Skeletal muscle satellite cell (primary cell): ENCODE measurements around the gene HSD11B2.
A peak's percentile ranks its signal among the peaks of the same experiment; 100 is the strongest.

Experiments used
- H3K27me3 ChIP-seq: 2 replicates; pipeline ENCODE4 v1.7.0; 2013; ENCODE audit warnings: low read length; ENCODE audit not compliant: control insufficient read depth, insufficient read depth
- H3K36me3 ChIP-seq: 2 replicates; pipeline ENCODE4 v1.7.0; 2013; ENCODE audit warnings: mild to moderate bottlenecking, control low read depth, low read length; ENCODE audit not compliant: insufficient read depth
- H3K4me1 ChIP-seq: 2 replicates; pipeline ENCODE4 v1.7.0; 2013; ENCODE audit warnings: low read length; ENCODE audit not compliant: control insufficient read depth, insufficient read depth
- H3K4me2 ChIP-seq: 2 replicates; pipeline ENCODE4 v1.7.0; 2013; ENCODE audit warnings: mild to moderate bottlenecking, low read length
- H3K4me3 ChIP-seq: 2 replicates; pipeline ENCODE4 v1.7.0; 2013; ENCODE audit warnings: low read length
- H3K9ac ChIP-seq: 2 replicates; pipeline ENCODE4 v1.7.0; 2013; ENCODE audit warnings: mild to moderate bottlenecking, low read depth, low read length, moderate library complexity
- H3K9me3 ChIP-seq: replicated peaks from 2 replicates; pipeline ENCODE4 v1.7.0; 2013; ENCODE audit warnings: mild to moderate bottlenecking, control low read depth, low read length

HSD11B2 gene

DNA sequence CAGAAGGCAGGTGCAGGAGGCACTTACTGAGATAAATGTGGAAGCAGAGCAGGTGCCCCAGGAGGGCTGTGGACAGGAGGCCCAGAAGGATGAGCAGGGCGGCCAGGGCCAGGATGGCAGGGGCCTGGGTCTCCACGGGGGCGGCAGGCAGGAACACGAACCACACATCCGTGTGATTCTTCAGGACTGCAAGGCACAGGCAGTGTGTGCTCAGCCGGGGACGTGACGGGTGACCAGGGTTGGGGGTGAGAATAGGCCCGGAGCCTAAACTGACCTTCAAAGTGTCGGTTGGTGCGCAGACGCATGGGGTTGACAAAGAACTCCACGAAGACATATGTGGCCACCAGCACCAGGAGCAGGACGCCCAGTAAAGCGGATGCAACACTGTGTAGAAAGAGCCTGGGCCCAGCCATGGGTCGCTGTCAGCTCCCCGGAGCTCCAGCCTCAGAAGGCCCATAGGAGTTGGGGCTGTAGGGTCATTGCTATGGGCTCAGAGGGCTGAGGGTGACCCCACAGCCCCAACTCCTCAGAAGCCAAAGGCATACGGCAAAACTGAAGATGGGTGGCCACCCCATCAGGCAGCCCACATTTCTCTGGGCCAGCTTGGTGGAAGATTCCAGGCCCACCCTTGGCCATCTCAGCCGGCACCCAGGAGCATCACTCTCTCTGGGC lies 32.2 kb upstream of the HSD11B2 start:
- Histone ChIP-seq H3K4me3 (no peak overlapping the region), H3K9me3 (no peaks in the 10 kb centered on the region), H3K9ac (no peak overlapping the region), H3K27me3 (no peaks in the 10 kb centered on the region), H3K36me3 (no peaks in the 10 kb centered on the region), H3K4me2 (no peak overlapping the region), H3K4me1 (peaks cover 33% of the 10 kb centered on the region)

DNA sequence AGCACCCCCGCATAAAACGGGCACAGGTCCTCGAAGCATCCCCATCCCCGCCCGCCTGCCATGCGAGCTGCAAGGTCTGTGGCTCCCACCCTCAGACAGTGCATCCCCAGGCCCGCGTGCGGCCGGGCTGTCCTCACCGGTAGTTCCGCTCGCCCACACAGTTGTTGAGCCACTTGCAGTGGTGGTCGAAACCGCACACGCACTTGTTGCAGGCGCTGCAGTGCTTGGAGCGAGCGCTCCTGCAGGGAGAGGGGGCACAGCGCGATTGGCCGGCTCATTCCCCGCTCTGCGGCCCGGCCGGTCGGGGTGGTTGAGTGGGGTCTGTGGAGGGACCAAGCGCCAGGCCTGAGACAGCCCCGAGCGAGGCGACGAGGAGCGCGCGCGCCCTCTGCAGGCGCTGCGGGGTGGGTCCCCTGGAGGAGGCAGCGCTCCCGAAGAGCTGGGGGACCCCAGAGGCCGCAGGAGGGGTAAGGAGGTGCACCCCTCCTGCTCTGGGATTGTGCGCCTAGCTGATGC lies 31.6 kb upstream of the HSD11B2 start:
- Histone ChIP-seq H3K9ac (no peak overlapping the region), H3K4me2 (no peak overlapping the region), H3K27me3 (no peaks in the 10 kb centered on the region), H3K36me3 (no peaks in the 10 kb centered on the region), H3K9me3 (no peaks in the 10 kb centered on the region), H3K4me3 (no peak overlapping the region), H3K4me1 (peaks cover 30% of the 10 kb centered on the region)

GRCh38 chr16:67399749-67400704 lies 30.9 kb upstream of the HSD11B2 start:
- H3K27me3 ChIP-seq, result no peaks in the 10 kb centered on the region
- no peaks in the 10 kb centered on the region for H3K9me3 ChIP-seq
- H3K36me3 ChIP-seq, result no peaks in the 10 kb centered on the region
- no peak overlapping the region for H3K4me3 ChIP-seq
- H3K4me2 ChIP-seq, result no peak overlapping the region
- no peak overlapping the region for H3K9ac ChIP-seq
- H3K4me1 ChIP-seq, result peaks cover 32% of the 10 kb centered on the region

GRCh38 chr16:67400901-67401300 lies 30.0 kb upstream of the HSD11B2 start:
- no peak overlapping the region for H3K4me3 ChIP-seq
- H3K36me3 ChIP-seq, result no peaks in the 10 kb centered on the region
- no peaks in the 10 kb centered on the region for H3K9me3 ChIP-seq
- peaks cover 36% of the 10 kb centered on the region for H3K4me1 ChIP-seq
- no peaks in the 10 kb centered on the region for H3K27me3 ChIP-seq
- H3K4me2 ChIP-seq, result no peak overlapping the region
- H3K9ac ChIP-seq, result no peak overlapping the region

DNA sequence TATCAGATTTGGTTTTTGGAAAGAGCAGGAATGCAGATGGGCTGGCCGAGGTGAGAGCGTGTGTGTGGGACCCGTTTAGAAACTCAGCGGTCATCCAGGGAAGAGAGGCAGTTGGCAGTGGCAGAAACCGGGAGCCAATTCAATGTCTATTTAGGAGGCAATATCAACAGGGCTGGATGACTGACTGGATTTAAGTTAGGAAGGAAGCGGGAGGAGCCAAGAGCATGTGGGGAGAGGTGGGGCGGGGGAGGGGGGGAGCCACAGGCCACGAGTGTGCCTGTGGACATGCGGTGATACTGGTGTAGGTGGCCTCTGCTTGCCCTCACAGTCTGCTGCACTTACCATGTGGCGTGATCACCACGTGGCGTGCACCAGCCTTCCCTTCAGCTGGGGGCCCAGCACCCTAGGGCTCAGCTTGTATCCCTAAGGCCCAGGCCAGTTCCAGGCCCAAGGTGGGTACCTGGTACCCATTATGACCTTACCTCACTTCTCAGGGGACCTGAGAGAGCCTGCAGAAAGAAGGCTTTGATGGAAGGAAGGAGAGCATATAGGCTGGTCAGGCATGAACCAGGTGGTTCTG lies 26.9 kb upstream of the HSD11B2 start:
- H3K4me3 ChIP-seq, result no peak overlapping the region
- H3K9me3 ChIP-seq, result no peaks in the 10 kb centered on the region
- no peak overlapping the region for H3K4me2 ChIP-seq
- peaks cover 39% of the 10 kb centered on the region for H3K4me1 ChIP-seq
- H3K9ac ChIP-seq, result no peak overlapping the region
- H3K27me3 ChIP-seq, result no peaks in the 10 kb centered on the region
- H3K36me3 ChIP-seq, result no peaks in the 10 kb centered on the region

- H3K4me3 ChIP-seq, result no peak overlapping the region
- H3K9ac ChIP-seq, result no peak overlapping the region
- H3K27me3 ChIP-seq, result no peaks in the 10 kb centered on the region
- H3K36me3 ChIP-seq, result no peaks in the 10 kb centered on the region
- no peak overlapping the region for H3K4me2 ChIP-seq
- peaks cover 36% of the 10 kb centered on the region for H3K4me1 ChIP-seq
- no peaks in the 10 kb centered on the region for H3K9me3 ChIP-seq
Observed at GRCh38 chr16:67404740-67405226, 26.1 kb upstream of the HSD11B2 start.

DNA sequence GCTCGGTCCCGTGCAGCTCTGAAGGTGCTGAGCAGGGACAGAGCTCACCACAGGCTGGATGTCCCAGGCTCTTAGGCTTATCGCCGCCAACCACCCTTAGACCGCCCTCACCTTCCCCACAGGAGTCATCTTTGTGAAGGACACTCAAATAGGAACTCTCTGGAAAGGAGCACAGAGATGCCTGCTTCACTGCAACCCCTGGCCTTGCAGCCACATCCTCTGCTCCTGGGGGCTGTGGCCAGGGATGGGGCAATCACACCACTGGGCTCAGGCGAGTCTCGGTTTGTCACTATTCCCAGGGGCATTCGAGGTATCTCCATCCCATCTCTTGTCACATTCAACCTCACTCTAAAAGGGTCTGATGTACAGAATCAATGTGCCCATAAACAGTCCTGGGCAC lies 25.6 kb upstream of the HSD11B2 start:
- H3K4me3 ChIP-seq, result no peak overlapping the region
- H3K9ac ChIP-seq, result no peak overlapping the region
- no peaks in the 10 kb centered on the region for H3K27me3 ChIP-seq

GRCh38 chr16:67406111-67406971 lies 24.6 kb upstream of the HSD11B2 start:
- H3K9ac ChIP-seq, result peak overlapping the region; percentile 71
- no peaks in the 10 kb centered on the region for H3K27me3 ChIP-seq
- H3K4me1 ChIP-seq, result peaks cover 31% of the 10 kb centered on the region
- peak overlapping the region; percentile 18 for H3K4me3 ChIP-seq
- peak overlapping the region; percentile 70 for H3K4me2 ChIP-seq
- no peaks in the 10 kb centered on the region for H3K36me3 ChIP-seq
- no peaks in the 10 kb centered on the region for H3K9me3 ChIP-seq

More for the DNA sequence above, 25.6 kb upstream of the HSD11B2 start:
- H3K4me1 ChIP-seq, result peaks cover 31% of the 10 kb centered on the region
- no peaks in the 10 kb centered on the region for H3K9me3 ChIP-seq
- no peaks in the 10 kb centered on the region for H3K36me3 ChIP-seq
- no peak overlapping the region for H3K4me2 ChIP-seq

DNA sequence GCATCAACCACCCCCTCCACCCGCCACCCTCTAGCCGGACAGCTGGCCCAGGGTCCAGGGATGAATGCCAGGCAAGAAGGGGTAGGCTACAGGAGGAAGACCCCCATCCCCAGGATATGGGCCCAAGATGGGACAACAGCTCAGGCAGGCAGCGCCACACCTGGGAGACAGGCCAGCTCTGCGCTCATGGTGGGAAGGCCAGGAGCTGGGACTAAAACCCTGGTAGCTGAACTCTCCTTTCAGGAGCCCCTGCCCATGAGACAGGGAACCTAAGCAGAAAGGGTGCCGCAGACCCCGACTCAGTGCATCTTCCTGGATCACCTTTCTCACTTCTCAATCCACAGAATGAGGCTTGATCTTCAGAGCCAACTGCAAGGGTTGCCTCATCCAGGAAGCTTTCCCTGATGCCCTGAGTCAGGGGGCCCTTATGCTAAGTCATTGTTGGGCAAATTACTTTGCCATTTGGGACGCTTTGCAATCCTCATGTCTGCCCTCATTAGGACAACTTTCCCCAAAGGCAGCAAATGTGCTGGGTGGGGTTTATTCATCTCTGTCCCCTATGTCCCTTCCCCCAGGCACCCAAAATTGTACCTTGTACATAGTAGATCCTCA lies 23.6 kb upstream of the HSD11B2 start:
- peaks cover 31% of the 10 kb centered on the region for H3K4me1 ChIP-seq
- peak overlapping the region; percentile 70 for H3K4me2 ChIP-seq
- peak overlapping the region; percentile 6 for H3K4me3 ChIP-seq
- no peaks in the 10 kb centered on the region for H3K36me3 ChIP-seq
- no peaks in the 10 kb centered on the region for H3K27me3 ChIP-seq
- peak overlapping the region; percentile 71 for H3K9ac ChIP-seq
- H3K9me3 ChIP-seq, result no peaks in the 10 kb centered on the region

DNA sequence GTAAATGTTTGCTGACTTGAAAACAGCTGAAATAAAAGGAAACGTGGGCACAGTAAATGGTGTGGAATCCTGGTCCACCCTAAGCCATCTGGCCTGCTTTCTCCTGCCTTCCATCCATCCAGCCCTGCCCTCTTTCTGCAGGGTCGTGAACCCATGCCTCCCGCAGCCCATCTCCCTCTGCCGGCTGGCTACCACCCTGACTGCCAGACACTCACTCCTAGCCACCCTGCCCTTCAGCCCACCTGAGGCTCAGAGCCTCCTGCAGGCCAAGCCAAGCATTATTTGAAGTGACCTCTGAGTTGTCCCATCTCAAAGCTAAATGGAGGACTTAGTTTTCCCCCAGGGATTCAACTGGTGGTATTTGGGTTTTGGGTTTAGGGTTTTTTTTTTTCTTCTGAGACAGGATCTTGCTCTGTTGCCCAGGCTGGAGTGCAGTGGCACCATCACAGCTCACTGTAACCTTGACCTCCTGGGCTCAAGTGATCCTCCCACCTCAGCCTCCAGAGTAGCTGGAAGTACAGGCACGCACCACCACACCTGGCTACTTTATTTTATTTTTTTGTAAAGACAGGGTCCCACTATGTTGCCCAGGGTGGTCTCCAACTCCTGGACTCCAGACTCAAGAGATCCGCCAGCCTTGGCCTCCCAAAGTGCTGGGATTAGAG lies 23.0 kb upstream of the HSD11B2 start:
- no peaks in the 10 kb centered on the region for H3K9me3 ChIP-seq
- H3K4me1 ChIP-seq, result peaks cover 31% of the 10 kb centered on the region
- H3K27me3 ChIP-seq, result no peaks in the 10 kb centered on the region
- H3K9ac ChIP-seq, result no peak overlapping the region
- H3K36me3 ChIP-seq, result no peaks in the 10 kb centered on the region
- no peak overlapping the region for H3K4me3 ChIP-seq
- H3K4me2 ChIP-seq, result no peak overlapping the region
